ENCODE data around the gene CREB3L2.

DNA sequence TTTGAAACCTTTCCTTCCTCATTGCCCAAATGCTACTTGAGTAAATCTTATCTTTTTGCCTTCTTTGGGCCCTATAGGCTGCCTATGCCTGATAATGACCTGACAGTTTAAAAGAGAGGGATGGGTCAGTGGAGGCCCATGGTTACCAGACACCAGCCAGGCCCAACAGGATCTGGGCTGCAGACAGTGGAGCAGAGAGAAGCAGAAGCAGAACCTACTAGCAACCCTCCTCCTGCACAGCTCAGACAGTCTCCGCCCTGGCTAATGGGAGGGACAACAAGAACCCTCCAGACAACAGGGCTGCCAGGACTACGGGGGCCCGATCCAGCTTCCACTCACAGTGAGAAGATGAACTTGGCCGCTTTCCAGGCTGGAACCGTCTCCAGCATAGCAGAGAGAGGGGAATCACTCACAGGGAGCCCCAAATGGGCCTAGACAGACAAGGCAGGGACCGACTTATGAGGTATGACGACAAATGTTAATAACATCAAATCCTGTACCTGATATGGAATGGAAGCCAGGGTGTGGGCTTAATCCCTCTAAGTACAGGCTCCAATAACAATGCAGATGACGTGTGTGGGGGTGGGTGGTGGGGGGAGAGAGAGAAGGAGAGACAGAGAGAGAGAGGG is 123.4 kb downstream of the CREB3L2 start:
- no peak for TF ChIP-seq SALL2 (CRISPR knock-in tag; IDR thresholded peaks at IDR 0.05)
- TF ChIP-seq, protein P1, sequence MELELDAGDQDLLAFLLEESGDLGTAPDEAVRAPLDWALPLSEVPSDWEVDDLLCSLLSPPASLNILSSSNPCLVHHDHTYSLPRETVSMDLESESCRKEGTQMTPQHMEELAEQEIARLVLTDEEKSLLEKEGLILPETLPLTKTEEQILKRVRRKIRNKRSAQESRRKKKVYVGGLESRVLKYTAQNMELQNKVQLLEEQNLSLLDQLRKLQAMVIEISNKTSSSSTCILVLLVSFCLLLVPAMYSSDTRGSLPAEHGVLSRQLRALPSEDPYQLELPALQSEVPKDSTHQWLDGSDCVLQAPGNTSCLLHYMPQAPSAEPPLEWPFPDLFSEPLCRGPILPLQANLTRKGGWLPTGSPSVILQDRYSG (CRISPR knock-in tag; IDR thresholded peaks at IDR 0.05), result no peak
- TF ChIP-seq ZNF430 (CRISPR knock-in tag; IDR thresholded peaks at IDR 0.05), result no peak
- no peak for TF ChIP-seq IRF2 (CRISPR knock-in tag; IDR thresholded peaks at IDR 0.05)
- no peak for TF ChIP-seq TBP (CRISPR knock-in tag; IDR thresholded peaks at IDR 0.05)
- no peak for TF ChIP-seq CTCF (CRISPR knock-in tag; IDR thresholded peaks at IDR 0.05)
- TF ChIP-seq, protein P2, sequence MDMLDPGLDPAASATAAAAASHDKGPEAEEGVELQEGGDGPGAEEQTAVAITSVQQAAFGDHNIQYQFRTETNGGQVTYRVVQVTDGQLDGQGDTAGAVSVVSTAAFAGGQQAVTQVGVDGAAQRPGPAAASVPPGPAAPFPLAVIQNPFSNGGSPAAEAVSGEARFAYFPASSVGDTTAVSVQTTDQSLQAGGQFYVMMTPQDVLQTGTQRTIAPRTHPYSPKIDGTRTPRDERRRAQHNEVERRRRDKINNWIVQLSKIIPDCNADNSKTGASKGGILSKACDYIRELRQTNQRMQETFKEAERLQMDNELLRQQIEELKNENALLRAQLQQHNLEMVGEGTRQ (IDR thresholded peaks at IDR 0.05; ENCODE audit: low read depth, low read length), result no peak
- TF ChIP-seq, protein P2 (CRISPR knock-in tag; IDR thresholded peaks at IDR 0.05; ENCODE audit: borderline replicate concordance), result no peak
- TF ChIP-seq MYC (CRISPR knock-in tag; IDR thresholded peaks at IDR 0.05; ENCODE audit: borderline replicate concordance), result no peak
- TF ChIP-seq, protein P3, sequence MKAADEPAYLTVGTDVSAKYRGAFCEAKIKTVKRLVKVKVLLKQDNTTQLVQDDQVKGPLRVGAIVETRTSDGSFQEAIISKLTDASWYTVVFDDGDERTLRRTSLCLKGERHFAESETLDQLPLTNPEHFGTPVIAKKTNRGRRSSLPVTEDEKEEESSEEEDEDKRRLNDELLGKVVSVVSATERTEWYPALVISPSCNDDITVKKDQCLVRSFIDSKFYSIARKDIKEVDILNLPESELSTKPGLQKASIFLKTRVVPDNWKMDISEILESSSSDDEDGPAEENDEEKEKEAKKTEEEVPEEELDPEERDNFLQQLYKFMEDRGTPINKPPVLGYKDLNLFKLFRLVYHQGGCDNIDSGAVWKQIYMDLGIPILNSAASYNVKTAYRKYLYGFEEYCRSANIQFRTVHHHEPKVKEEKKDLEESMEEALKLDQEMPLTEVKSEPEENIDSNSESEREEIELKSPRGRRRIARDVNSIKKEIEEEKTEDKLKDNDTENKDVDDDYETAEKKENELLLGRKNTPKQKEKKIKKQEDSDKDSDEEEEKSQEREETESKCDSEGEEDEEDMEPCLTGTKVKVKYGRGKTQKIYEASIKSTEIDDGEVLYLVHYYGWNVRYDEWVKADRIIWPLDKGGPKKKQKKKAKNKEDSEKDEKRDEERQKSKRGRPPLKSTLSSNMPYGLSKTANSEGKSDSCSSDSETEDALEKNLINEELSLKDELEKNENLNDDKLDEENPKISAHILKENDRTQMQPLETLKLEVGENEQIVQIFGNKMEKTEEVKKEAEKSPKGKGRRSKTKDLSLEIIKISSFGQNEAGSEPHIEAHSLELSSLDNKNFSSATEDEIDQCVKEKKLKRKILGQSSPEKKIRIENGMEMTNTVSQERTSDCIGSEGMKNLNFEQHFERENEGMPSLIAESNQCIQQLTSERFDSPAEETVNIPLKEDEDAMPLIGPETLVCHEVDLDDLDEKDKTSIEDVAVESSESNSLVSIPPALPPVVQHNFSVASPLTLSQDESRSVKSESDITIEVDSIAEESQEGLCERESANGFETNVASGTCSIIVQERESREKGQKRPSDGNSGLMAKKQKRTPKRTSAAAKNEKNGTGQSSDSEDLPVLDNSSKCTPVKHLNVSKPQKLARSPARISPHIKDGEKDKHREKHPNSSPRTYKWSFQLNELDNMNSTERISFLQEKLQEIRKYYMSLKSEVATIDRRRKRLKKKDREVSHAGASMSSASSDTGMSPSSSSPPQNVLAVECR (CRISPR knock-in tag; IDR thresholded peaks at IDR 0.05; ENCODE audit: borderline replicate concordance), result no peak
